ENCODE measurements around the gene NMNAT2. TPM values are rescaled to one million over a fixed set of nuclear protein-coding genes. Genes with fewer than 3 reads are reported as not detected.

Gene NMNAT2
- total RNA-seq, 1 experiment from 2014 or later, result 11.4 TPM

DNA sequence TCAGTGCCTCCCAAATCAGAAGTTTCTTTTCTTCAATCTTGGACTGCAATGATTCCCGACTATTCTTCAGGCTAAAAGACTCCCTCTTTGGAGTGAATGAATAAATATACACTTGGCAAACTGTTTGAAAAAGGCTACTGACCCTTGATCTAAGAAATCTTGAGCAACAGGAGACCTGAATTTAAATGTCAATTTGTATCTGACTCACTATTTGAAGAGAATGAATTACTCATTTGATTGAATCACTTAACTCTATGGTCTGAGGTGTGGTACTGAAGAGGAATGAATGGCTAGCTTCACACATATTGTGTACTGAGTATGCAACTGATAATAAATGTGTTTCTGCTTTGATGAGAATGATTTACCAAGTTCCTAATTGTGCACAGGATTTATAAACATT is 49.5 kb upstream of the NMNAT2 start:
- Histone ChIP-seq H3K4ac (ENCODE audit: low read depth, low read length) (no peak overlapping the region), H4K20me1 (ENCODE audit: control insufficient read depth, insufficient read depth, insufficient read length) (no peaks in the 10 kb centered on the region), H3K23ac (ENCODE audit: insufficient read length, low read depth, low read length) (no peak overlapping the region), H3K56ac (ENCODE audit: insufficient read length, low read depth, low read length) (no peak overlapping the region), H3T11ph (ENCODE audit: low read length) (no peak overlapping the region), H2AFZ (ENCODE audit: low read length) (no peak overlapping the region), H3K14ac (ENCODE audit: insufficient read depth, low read length) (no peak overlapping the region), H3K23me2 (ENCODE audit: insufficient read length, low read depth, low read length, poor library complexity, severe bottlenecking) (peaks cover 9% of the 10 kb centered on the region), H2AK5ac (ENCODE audit: insufficient read length, low read length) (no peak overlapping the region), H3K4me1 (ENCODE audit: insufficient read depth, low read length) (no peaks in the 10 kb centered on the region; the same call in 1 of the 2 replicates), H4K91ac (ENCODE audit: insufficient read length, low read depth, low read length) (no peak overlapping the region), H3K79me2 (ENCODE audit: insufficient read depth, low read length) (peaks cover 2% of the 10 kb centered on the region; the same call in 1 of the 2 replicates), H2BK120ac (ENCODE audit: low read depth, low read length, poor library complexity, severe bottlenecking) (no peak overlapping the region), H4K8ac (replicated peaks; ENCODE audit: insufficient read length, low read depth, low read length) (no peak overlapping the region), H4K5ac (ENCODE audit: insufficient read length, low read depth, low read length) (no peak overlapping the region), H2BK20ac (ENCODE audit: low read depth, low read length, poor library complexity, severe bottlenecking) (no peak overlapping the region), H3K9me3 (ENCODE audit: control insufficient read depth, low read depth, low read length) (no peaks in the 10 kb centered on the region), H3K9ac (ENCODE audit: extremely low read depth, insufficient read length, low read length) (no peak overlapping the region), H3K4me2 (ENCODE audit: insufficient read depth, insufficient read length, low read length) (no peak overlapping the region), H3K27me3 (ENCODE audit: insufficient read depth, low read length) (no peaks in the 10 kb centered on the region), H2BK5ac (ENCODE audit: insufficient read length, low read length) (no peak overlapping the region), H3K18ac (ENCODE audit: insufficient read length, low read depth, low read length) (no peak overlapping the region), H3K79me1 (ENCODE audit: insufficient read depth, low read depth, low read length, poor library complexity, severe bottlenecking) (peaks cover under 1% of the 10 kb centered on the region), H2BK15ac (ENCODE audit: low read depth, low read length) (no peak overlapping the region), H2BK12ac (ENCODE audit: insufficient read length, low read depth, low read length) (no peak overlapping the region), H3K27ac (ENCODE audit: insufficient read length, low read depth, low read length) (no peak overlapping the region)
- Mint-ChIP-seq H3K4me3 (no peak overlapping the region), H3K4me1 (peaks cover 21 to 27% of the 10 kb centered on the region in 2 experiments), H3K36me3 (ENCODE audit: insufficient read depth in 1 of 3, low read depth in 3 of 3) (peaks cover 0 to 1% (median 0%) of the 10 kb centered on the region in 3 experiments; a peak in 1 of 7 replicates), H3K27ac (no peak overlapping the region), H3K27me3 (ENCODE audit: low read depth) (no peaks in the 10 kb centered on the region), H3K9me3 (peaks cover 0 to 2% of the 10 kb centered on the region in 2 experiments; a peak in 1 of 5 replicates)
- TF ChIP-seq, protein P1, sequence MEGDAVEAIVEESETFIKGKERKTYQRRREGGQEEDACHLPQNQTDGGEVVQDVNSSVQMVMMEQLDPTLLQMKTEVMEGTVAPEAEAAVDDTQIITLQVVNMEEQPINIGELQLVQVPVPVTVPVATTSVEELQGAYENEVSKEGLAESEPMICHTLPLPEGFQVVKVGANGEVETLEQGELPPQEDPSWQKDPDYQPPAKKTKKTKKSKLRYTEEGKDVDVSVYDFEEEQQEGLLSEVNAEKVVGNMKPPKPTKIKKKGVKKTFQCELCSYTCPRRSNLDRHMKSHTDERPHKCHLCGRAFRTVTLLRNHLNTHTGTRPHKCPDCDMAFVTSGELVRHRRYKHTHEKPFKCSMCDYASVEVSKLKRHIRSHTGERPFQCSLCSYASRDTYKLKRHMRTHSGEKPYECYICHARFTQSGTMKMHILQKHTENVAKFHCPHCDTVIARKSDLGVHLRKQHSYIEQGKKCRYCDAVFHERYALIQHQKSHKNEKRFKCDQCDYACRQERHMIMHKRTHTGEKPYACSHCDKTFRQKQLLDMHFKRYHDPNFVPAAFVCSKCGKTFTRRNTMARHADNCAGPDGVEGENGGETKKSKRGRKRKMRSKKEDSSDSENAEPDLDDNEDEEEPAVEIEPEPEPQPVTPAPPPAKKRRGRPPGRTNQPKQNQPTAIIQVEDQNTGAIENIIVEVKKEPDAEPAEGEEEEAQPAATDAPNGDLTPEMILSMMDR (conservative IDR thresholded peaks at IDR 0.05), result no peak
- no CpG with 5 or more reads among the region's 1 CpG for WGBS (ENCODE audit: extremely low coverage, insufficient read length, low lambda C conversion rate)
- DNase-seq, result no peak
